Liver (tissue), 9 donors: ENCODE results near the gene TEX264. TPM values are rescaled to one million over a fixed set of nuclear protein-coding genes. Genes with fewer than 3 reads are reported as not detected.

Experiments used
- DNase-seq: peaks from one replicate; pipeline ENCODE4 v3.0.0-alpha.2; 2017; ENCODE audit warnings: low spot score
- H3K27ac ChIP-seq, 2 donors: one replicate each; pipeline ENCODE4 v1.7.0; 2013; ENCODE audit warnings: inconsistent platforms in 2 of 2, low read length in 2 of 2, control low read depth in 1 of 2, low read depth in 1 of 2, mild to moderate bottlenecking in 1 of 2
- H3K27me3 ChIP-seq, 4 donors: one replicate each; pipeline versions ENCODE4 v1.6.1 to v1.7.0; 2013; ENCODE audit warnings: low read length in 3 of 4, inconsistent platforms in 1 of 4, mild to moderate bottlenecking in 1 of 4, moderate library complexity in 1 of 4; ENCODE audit not compliant: control insufficient read depth in 4 of 4, insufficient read depth in 4 of 4
- H3K36me3 ChIP-seq, 4 donors: one replicate each; pipeline versions ENCODE4 v1.6.1 to v1.7.0; 2013; ENCODE audit warnings: low read length in 3 of 4, mild to moderate bottlenecking in 3 of 4, low read depth in 1 of 4, moderate library complexity in 1 of 4; ENCODE audit not compliant: control insufficient read depth in 4 of 4, insufficient read depth in 3 of 4
- H3K4me1 ChIP-seq, 4 donors: one replicate each; pipeline versions ENCODE4 v1.6.1 to v1.7.0; 2013; ENCODE audit warnings: low read length in 3 of 4, mild to moderate bottlenecking in 3 of 4, moderate library complexity in 1 of 4; ENCODE audit not compliant: control insufficient read depth in 4 of 4, insufficient read depth in 4 of 4
- H3K4me3 ChIP-seq, 3 donors: one replicate each; pipeline versions ENCODE4 v1.6.1 to v1.7.0; 2013; ENCODE audit warnings: low read length in 3 of 3, control low read depth in 1 of 3, low read depth in 1 of 3, mild to moderate bottlenecking in 1 of 3
- H3K9ac ChIP-seq, 2 donors: one replicate each; pipeline ENCODE4 v1.7.0; 2013; ENCODE audit warnings: low read length in 2 of 2, mild to moderate bottlenecking in 2 of 2, moderate library complexity in 2 of 2, control low read depth in 1 of 2, low read depth in 1 of 2
- H3K9me3 ChIP-seq, 4 donors: one replicate each; pipeline versions ENCODE4 v1.6.1 to v1.7.0; 2013; ENCODE audit warnings: low read length in 3 of 4; ENCODE audit not compliant: control insufficient read depth in 4 of 4
- ATF3 ChIP-seq: IDR thresholded peaks from 2 replicates; pipeline ENCODE4 v1.6.1; 2016; ENCODE audit warnings: antibody characterized with exemption
- EGR1 ChIP-seq, 2 donors: IDR thresholded peaks; 2 replicates each; pipeline ENCODE4 v1.6.1; 2016 to 2018; ENCODE audit warnings: antibody characterized with exemption in 2 of 2, low read depth in 2 of 2
- FOXA1 ChIP-seq: IDR thresholded peaks from 2 replicates; pipeline ENCODE4 v1.6.1; 2016; ENCODE audit warnings: antibody characterized with exemption
- FOXA2 ChIP-seq: IDR thresholded peaks from 2 replicates; pipeline ENCODE4 v1.6.1; 2016; ENCODE audit warnings: antibody characterized with exemption
- GABPA ChIP-seq, 2 donors: IDR thresholded peaks in 1 of 2; conservative IDR thresholded peaks in 1 of 2; 2 replicates each; pipeline ENCODE4 v1.6.1; 2016; ENCODE audit warnings: antibody characterized with exemption in 2 of 2, mild to moderate bottlenecking in 1 of 2, moderate library complexity in 1 of 2
- HNF4A ChIP-seq, 2 donors: conservative IDR thresholded peaks; 2 replicates each; pipeline ENCODE4 v1.6.1; 2016; ENCODE audit warnings: antibody characterized with exemption in 2 of 2, mild to moderate bottlenecking in 2 of 2
- HNF4G ChIP-seq: IDR thresholded peaks from 2 replicates; pipeline ENCODE4 v1.6.1; 2016; ENCODE audit warnings: antibody characterized with exemption
- JUND ChIP-seq, 2 donors: IDR thresholded peaks; 2 replicates each; pipeline ENCODE4 v1.6.1; 2016; ENCODE audit warnings: antibody characterized with exemption in 2 of 2
- NR2F2 ChIP-seq: IDR thresholded peaks from 2 replicates; pipeline ENCODE4 v1.6.1; 2016; ENCODE audit warnings: antibody characterized with exemption
- RAD21 ChIP-seq, 2 donors: IDR thresholded peaks; 2 replicates each; pipeline ENCODE4 v1.6.1; 2016; ENCODE audit warnings: antibody characterized with exemption in 2 of 2, mild to moderate bottlenecking in 2 of 2
- REST ChIP-seq: IDR thresholded peaks from 2 replicates; pipeline ENCODE4 v1.6.1; 2016; ENCODE audit warnings: antibody characterized with exemption, mild to moderate bottlenecking
- RXRA ChIP-seq, 2 donors: IDR thresholded peaks; 2 replicates each; pipeline ENCODE4 v1.6.1; 2017 to 2018; ENCODE audit warnings: antibody characterized with exemption in 2 of 2, mild to moderate bottlenecking in 1 of 2
- TAF1 ChIP-seq: conservative IDR thresholded peaks from 2 replicates; pipeline ENCODE4 v1.6.1; 2016; ENCODE audit warnings: antibody characterized with exemption, mild to moderate bottlenecking
- YY1 ChIP-seq: IDR thresholded peaks from 2 replicates; pipeline ENCODE4 v1.6.1; 2016; ENCODE audit warnings: antibody characterized with exemption, mild to moderate bottlenecking
- ZBTB33 ChIP-seq: IDR thresholded peaks from 2 replicates; pipeline ENCODE4 v1.6.1; 2016; ENCODE audit warnings: antibody characterized with exemption
- WGBS: extraction: QIAGEN DNeasy Blood & Tissue Kit; methylation state at CpG from one replicate; pipeline ENCODE4 v1.1.7; 2013; 5-methylcytosine and 5-hydroxymethylcytosine counted together
- polyA plus RNA-seq, 2 donors: library from polyadenylated mRNA; stranded (reverse) in 1 of 2; unstranded in 1 of 2; fragments of 200-250 nt in 1 of 2; fragments of >200 nt in 1 of 2; fragmentation: Nextera tagmentation in 1 of 2; extraction: Ambion mirVana in 1 of 2; gene quantifications; one replicate each; pipeline versions ENCODE4 v1.2.1 to v1.2.3, GENCODE V29; 2013 to 2015
- total RNA-seq, 2 donors: library from RNA; depleted of rRNA; stranded (reverse); fragments of >200 nt; gene quantifications; one replicate each; pipeline ENCODE4 v1.2.3, GENCODE V29; 2014
- TF ChIP-seq, protein P1 (sequence below): fragments of 150-350 bp; IDR thresholded peaks from 2 replicates; pipeline ENCODE4 v1.5.1; 2017; ENCODE audit warnings: improper control_type of control experiment, low read depth, low read length; ENCODE audit not compliant: missing input control
- TF ChIP-seq, protein P2 (sequence below): IDR thresholded peaks from 2 replicates; pipeline ENCODE4 v1.6.1; 2016; ENCODE audit warnings: antibody characterized with exemption
- donor health status: healthy.
- donor health status: healthy.
- donor health status: healthy.
- donor health status: healthy.
- donor health status: healthy.

The TEX264 gene
- total and polyA plus RNA-seq, 4 donors = 21.2 to 48.4 (median 35.6) TPM

- Histone ChIP-seq H3K9ac (no peak overlapping the region), H3K4me1 (peaks cover 8 to 54% (median 47%) of the 10 kb centered on the region in 4 donors), H3K36me3 (peaks cover 0 to 6% (median 2%) of the 10 kb centered on the region in 4 donors), H3K9me3 (no peaks in the 10 kb centered on the region), H3K27me3 (no peaks in the 10 kb centered on the region), H3K4me3 (no peak overlapping the region), H3K27ac (peak overlapping the region in 1 of 2 donors; percentile 64)
- TF ChIP-seq RXRA (IDR thresholded peaks at IDR 0.05) = no peak
- TF ChIP-seq EGR1 (IDR thresholded peaks at IDR 0.05; ENCODE audit: low read depth in 2 of 2) = no peak
- no peak for TF ChIP-seq FOXA2
- TF ChIP-seq, protein P1, sequence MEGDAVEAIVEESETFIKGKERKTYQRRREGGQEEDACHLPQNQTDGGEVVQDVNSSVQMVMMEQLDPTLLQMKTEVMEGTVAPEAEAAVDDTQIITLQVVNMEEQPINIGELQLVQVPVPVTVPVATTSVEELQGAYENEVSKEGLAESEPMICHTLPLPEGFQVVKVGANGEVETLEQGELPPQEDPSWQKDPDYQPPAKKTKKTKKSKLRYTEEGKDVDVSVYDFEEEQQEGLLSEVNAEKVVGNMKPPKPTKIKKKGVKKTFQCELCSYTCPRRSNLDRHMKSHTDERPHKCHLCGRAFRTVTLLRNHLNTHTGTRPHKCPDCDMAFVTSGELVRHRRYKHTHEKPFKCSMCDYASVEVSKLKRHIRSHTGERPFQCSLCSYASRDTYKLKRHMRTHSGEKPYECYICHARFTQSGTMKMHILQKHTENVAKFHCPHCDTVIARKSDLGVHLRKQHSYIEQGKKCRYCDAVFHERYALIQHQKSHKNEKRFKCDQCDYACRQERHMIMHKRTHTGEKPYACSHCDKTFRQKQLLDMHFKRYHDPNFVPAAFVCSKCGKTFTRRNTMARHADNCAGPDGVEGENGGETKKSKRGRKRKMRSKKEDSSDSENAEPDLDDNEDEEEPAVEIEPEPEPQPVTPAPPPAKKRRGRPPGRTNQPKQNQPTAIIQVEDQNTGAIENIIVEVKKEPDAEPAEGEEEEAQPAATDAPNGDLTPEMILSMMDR = no peak
- no peak for TF ChIP-seq ATF3
- TF ChIP-seq GABPA (IDR thresholded peaks at IDR 0.05 in 1 of 2, conservative IDR thresholded peaks at IDR 0.05 in 1 of 2) = no peak
- no peak for TF ChIP-seq HNF4G
- no peak for TF ChIP-seq JUND (IDR thresholded peaks at IDR 0.05)
- TF ChIP-seq REST = no peak
- 80% methylated on average over 4 of the region's 4 CpGs for WGBS
- DNase-seq = no peak
Measured at GRCh38 chr3:51622868-51623267, 48.2 kb upstream of the TEX264 start.

- no peaks in the 10 kb centered on the region for H3K9me3 ChIP-seq
- WGBS = 96% methylated on average over 4 of the region's 4 CpGs
- no peaks in the 10 kb centered on the region for H3K4me1 ChIP-seq
- no peaks in the 10 kb centered on the region for H3K27me3 ChIP-seq
- no peak overlapping the region for H3K4me3 ChIP-seq
- peaks cover 6 to 56% (median 41%) of the 10 kb centered on the region in 4 donors for H3K36me3 ChIP-seq
- H3K9ac ChIP-seq = no peak overlapping the region
- DNase-seq = no peak
- H3K27ac ChIP-seq = no peak overlapping the region
- TF ChIP-seq EGR1 (IDR thresholded peaks at IDR 0.05; ENCODE audit: low read depth in 2 of 2) (no peak), HNF4A (conservative IDR thresholded peaks at IDR 0.05) (no peak), RAD21 (IDR thresholded peaks at IDR 0.05) (no peak), REST (no peak), HNF4G (no peak), ATF3 (no peak), GABPA (IDR thresholded peaks at IDR 0.05 in 1 of 2, conservative IDR thresholded peaks at IDR 0.05 in 1 of 2) (no peak), FOXA2 (no peak), TAF1 (no peak), RXRA (IDR thresholded peaks at IDR 0.05) (no peak), ZBTB33 (no peak), YY1 (no peak), FOXA1 (no peak), JUND (IDR thresholded peaks at IDR 0.05) (no peak), NR2F2 (no peak)
- TF ChIP-seq, protein P2, sequence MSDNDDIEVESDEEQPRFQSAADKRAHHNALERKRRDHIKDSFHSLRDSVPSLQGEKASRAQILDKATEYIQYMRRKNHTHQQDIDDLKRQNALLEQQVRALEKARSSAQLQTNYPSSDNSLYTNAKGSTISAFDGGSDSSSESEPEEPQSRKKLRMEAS = no peak
- TF ChIP-seq, protein P1 = no peak
Measured at GRCh38 chr3:51630513-51630912, 40.5 kb upstream of the TEX264 start.
